K562 (cell line): ENCODE measurements around the gene SLC39A9. TPM values are rescaled to one million over a fixed set of nuclear protein-coding genes. Genes with fewer than 3 reads are reported as not detected.

Source experiments
- ATAC-seq: fragments of 200-7000 bp; cut with Tn5 transposase; 3 replicates; pipeline ENCODE4 v1.9.1; 2020; ENCODE audit warnings: moderate library complexity
- BruUV-seq: library from RNA; stranded (reverse); fragments of 400-500 nt; replicated peaks from 2 replicates; lab custom pipeline; 2021; lab: Mats Ljungman, UMichigan
- CTCF ChIA-PET: fragments of 300-600 bp; formaldehyde crosslinking; extraction: SDS; loops from one replicate; lab custom pipeline; 2021; ENCODE audit warnings: low intra/inter-chr PET ratio; lab: Yijun Ruan, JAX
- POLR2A ChIA-PET: fragments of 300-600, 350-650 bp; sonication (Branson Sonifier 250); formaldehyde crosslinking; extraction: SDS; loops from one replicate; lab custom pipeline; 2021; ENCODE audit warnings: antibody characterized with exemption, inconsistent platforms; lab: Yijun Ruan, JAX
- DNase-seq, 4 experiments: peaks; one replicate each; pipeline versions ENCODE4 v3.0.0 to v3.0.0-alpha.2; 2011 to 2018; ENCODE audit warnings: low spot score in 3 of 4, mixed read lengths in 3 of 4; ENCODE audit errors: extremely low read depth in 1 of 4
- FAIRE-seq: peaks from 2 replicates; lab custom pipeline; 2011; peaks lifted over from hg19 to GRCh38; lab: Jason Lieb, UNC
- H2AFZ ChIP-seq: 2 replicates; pipeline ENCODE4 v1.6.0; 2011; ENCODE audit warnings: low read depth, low read length, control low read depth, inconsistent platforms
- H3K27ac ChIP-seq: fragments of 200-600 bp; 3 replicates; pipeline ENCODE4 v1.8.0; 2011; ENCODE audit warnings: low read depth, mild to moderate bottlenecking, control low read depth, inconsistent platforms, low read length, moderate library complexity, mixed read lengths; ENCODE audit errors: extremely low read depth
- H3K27me3 ChIP-seq, 2 experiments: fragments of 300-600 bp in 1 of 2; 2 replicates in 1 of 2; 3 replicates in 1 of 2; pipeline versions ENCODE4 v1.6.0 to v1.8.0; 2011; ENCODE audit warnings: inconsistent platforms in 2 of 2, low read length in 2 of 2, mild to moderate bottlenecking in 1 of 2, mixed read lengths in 1 of 2, moderate library complexity in 1 of 2; ENCODE audit not compliant: control insufficient read depth in 2 of 2, insufficient read depth in 2 of 2
- H3K36me3 ChIP-seq: fragments of 300-600 bp; 3 replicates; pipeline ENCODE4 v1.8.0; 2011; ENCODE audit warnings: mild to moderate bottlenecking, low read length, inconsistent platforms; ENCODE audit not compliant: control insufficient read depth, insufficient read depth
- H3K4me1 ChIP-seq, 2 experiments: fragments of 200-600 bp in 1 of 2; replicated peaks in 1 of 2; 2 replicates in 1 of 2; 3 replicates in 1 of 2; pipeline versions ENCODE4 v1.5.1 to v1.8.0; 2011; ENCODE audit warnings: inconsistent platforms in 2 of 2, low read length in 2 of 2, mild to moderate bottlenecking in 1 of 2, mixed read lengths in 1 of 2, moderate library complexity in 1 of 2; ENCODE audit not compliant: control insufficient read depth in 2 of 2, insufficient read depth in 2 of 2
- H3K4me2 ChIP-seq: 2 replicates; pipeline ENCODE4 v1.6.1; 2011; ENCODE audit warnings: low read length, control low read depth, inconsistent platforms, mixed read lengths; ENCODE audit not compliant: insufficient read depth
- H3K4me3 ChIP-seq: fragments of 200-600 bp; sonication (generic), shearing (Covaris generic); 2 replicates; pipeline ENCODE4 v1.5.1; 2016; ENCODE audit warnings: control low read depth, inconsistent platforms
- H3K79me2 ChIP-seq: fragments of 200-600 bp; 3 replicates; pipeline ENCODE4 v1.8.0; 2011; ENCODE audit warnings: low read length, inconsistent platforms; ENCODE audit not compliant: control insufficient read depth, insufficient read depth
- H3K9ac ChIP-seq, 2 experiments: 2 replicates each; pipeline versions ENCODE4 v1.6.0 to v1.6.1; 2011; ENCODE audit warnings: low read depth in 2 of 2, low read length in 2 of 2, control low read depth in 1 of 2, inconsistent platforms in 1 of 2, mild to moderate bottlenecking in 1 of 2, mixed read lengths in 1 of 2; ENCODE audit not compliant: insufficient read depth in 1 of 2
- H3K9me1 ChIP-seq: one replicate; pipeline ENCODE4 v1.6.0; 2011; ENCODE audit warnings: inconsistent platforms, mild to moderate bottlenecking, low read length, moderate library complexity; ENCODE audit not compliant: control insufficient read depth, insufficient read depth
- H3K9me3 ChIP-seq: replicated peaks from 2 replicates; pipeline ENCODE4 v1.5.1; 2011; ENCODE audit warnings: low read depth, low read length, inconsistent platforms; ENCODE audit not compliant: control insufficient read depth, insufficient read depth
- H4K20me1 ChIP-seq: replicated peaks from 2 replicates; pipeline ENCODE4 v1.6.1; 2011; ENCODE audit warnings: low read length, inconsistent platforms, mixed read lengths; ENCODE audit not compliant: control insufficient read depth, insufficient read depth
- ATF6 ChIP-seq: sonication (generic); formaldehyde crosslinking; IDR thresholded peaks from 2 replicates; pipeline ENCODE4 v1.4.0; 2020; ENCODE audit warnings: mild to moderate bottlenecking, missing genetic modification reagents
- BCOR ChIP-seq: fragments of 450-650 bp; IDR thresholded peaks from 2 replicates; pipeline ENCODE4 v1.6.1; 2016
- EHMT2 ChIP-seq: fragments of 450-650 bp; IDR thresholded peaks from 2 replicates; pipeline ENCODE4 v1.6.1; 2018; ENCODE audit warnings: antibody characterized with exemption
- FOXJ3 ChIP-seq: sonication (generic); formaldehyde crosslinking; IDR thresholded peaks from 2 replicates; pipeline ENCODE4 v1.4.0; 2020; ENCODE audit warnings: mild to moderate bottlenecking, missing genetic modification reagents
- HDAC2 ChIP-seq: fragments of 450-650 bp; IDR thresholded peaks from 2 replicates; pipeline ENCODE4 v1.6.1; 2016; ENCODE audit warnings: mild to moderate bottlenecking
- IRF1 ChIP-seq: sonication (generic); formaldehyde crosslinking; IDR thresholded peaks from 2 replicates; pipeline ENCODE4 v1.8.0; 2022; ENCODE audit warnings: missing genetic modification reagents, mild to moderate bottlenecking, borderline replicate concordance
- KDM1A ChIP-seq, 2 experiments: fragments of 450-650 bp; IDR thresholded peaks; 2 replicates each; pipeline ENCODE4 v1.6.1; 2016; ENCODE audit warnings: mild to moderate bottlenecking in 2 of 2
- PHB ChIP-seq: fragments of 250-450 bp; sonication (Bioruptor Pico); IDR thresholded peaks from 2 replicates; pipeline ENCODE4 v1.5.0; 2021
- SAP30 ChIP-seq: fragments of 200-600 bp; sonication (generic); IDR thresholded peaks from 2 replicates; pipeline ENCODE4 v1.6.1; 2012; ENCODE audit warnings: borderline replicate concordance, low read depth, mild to moderate bottlenecking, moderate library complexity, low read length, control low read depth, inconsistent platforms; ENCODE audit not compliant: insufficient read depth, poor library complexity, severe bottlenecking
- SIN3A ChIP-seq, 2 experiments: fragments of 150-350 bp in 1 of 2; IDR thresholded peaks; 2 replicates each; pipeline ENCODE4 v1.6.1; 2011 to 2016; ENCODE audit warnings: borderline replicate concordance in 2 of 2, low read depth in 2 of 2, low read length in 2 of 2, mild to moderate bottlenecking in 2 of 2, moderate library complexity in 2 of 2; ENCODE audit not compliant: control insufficient read depth in 1 of 2
- SIN3B ChIP-seq: fragments of 450-650 bp; IDR thresholded peaks from 2 replicates; pipeline ENCODE4 v1.6.1; 2017; ENCODE audit warnings: low read depth, mild to moderate bottlenecking, moderate library complexity
- STAT5A ChIP-seq: IDR thresholded peaks from 2 replicates; pipeline ENCODE4 v1.6.1; 2012; ENCODE audit warnings: low read length, inconsistent platforms, borderline replicate concordance
- TBP ChIP-seq: optimal IDR thresholded peaks from 2 replicates; pipeline ENCODE3; 2011; ENCODE audit warnings: low read depth, low read length, improper control_type of control experiment
- THRA ChIP-seq: fragments of 450-650 bp; IDR thresholded peaks from 2 replicates; pipeline ENCODE4 v1.6.1; 2017; ENCODE audit warnings: mild to moderate bottlenecking, moderate library complexity
- ZNF121 ChIP-seq: sonication (generic); formaldehyde crosslinking; conservative IDR thresholded peaks from 2 replicates; pipeline ENCODE4 v1.8.0; 2022; ENCODE audit warnings: missing genetic modification reagents
- ZNF644 ChIP-seq: fragments of 200-800 bp; sonication (Bioruptor generic); IDR thresholded peaks from 2 replicates; pipeline ENCODE4 v1.6.1; 2016; ENCODE audit warnings: low read depth, missing genetic modification characterization, missing compliant biosample characterization
- WGBS: fragments of 100-300 bp; shearing (Covaris generic); methylation state at CpG from one replicate; pipeline ENCODE4 v1.1.6; 2016; ENCODE audit warnings: low coverage, mixed read lengths; ENCODE audit not compliant: insufficient coverage; ENCODE audit errors: missing lambda C conversion rate; 5-methylcytosine and 5-hydroxymethylcytosine counted together
- in situ Hi-C: fragments of 300-500 bp; cut with MboI; formaldehyde crosslinking; loops from 4 replicates; pipeline ENCODE4 v1.15.0; 2018; ENCODE audit warnings: inconsistent platforms, mixed read lengths
- intact Hi-C: fragments of 100-400 bp; cut with micrococcal nuclease; formaldehyde crosslinking; loops from 2 replicates; pipeline ENCODE4 v1.14.2; 2022
- polyA plus RNA-seq, 8 experiments: library from polyadenylated mRNA; depleted of rRNA in 4 of 8; stranded (reverse) in 5 of 8; unstranded in 3 of 8; fragments of >200 nt; fragmentation: Nextera tagmentation in 2 of 8; fragmentation: Illumina TruSeq in 1 of 8; extraction: Ambion mirVana in 2 of 8; extraction: Trizol in 1 of 8; gene quantifications; 2 replicates each; pipeline versions ENCODE4 v1.2.1 to v1.2.3, GENCODE V29; 2011 to 2014; ENCODE audit warnings: inconsistent platforms in 1 of 8, missing spikeins in 1 of 8
- total RNA-seq, 7 experiments: library from RNA; depleted of rRNA in 6 of 7; stranded (reverse); fragments of >200 nt in 6 of 7; fragmentation: Illumina TruSeq in 2 of 7; extraction: Trizol in 2 of 7; gene quantifications; 2 replicates each; pipeline versions ENCODE4 v1.2.1 to v1.2.3, GENCODE V29; 2011 to 2021; ENCODE audit warnings: low replicate concordance in 1 of 7

SLC39A9 gene
- total and polyA plus RNA-seq, 9 of the 15 experiments (the other 6 are each of a cell fraction or from before 2014, with no cell fraction given): 18.4 to 66.0 (median 32.5) TPM

- TF ChIP-seq SIN3A (IDR thresholded peaks at IDR 0.05; ENCODE audit: borderline replicate concordance in 2 of 2, control insufficient read depth in 1 of 2, low read depth in 2 of 2, low read length in 2 of 2) (0 out of 4 replicates have a peak, but pooled peaks of 1 of the 2 experiments have one; percentile 33), SAP30 (peak; percentile 69), SIN3B (peak; percentile 14; the same call in 1 of the 2 replicates), IRF1 (CRISPR knock-in tag) (no peak), STAT5A (no peak)
These were observed 322 bp downstream of the SLC39A9 start (continued) for GRCh38 chr14:69398818-69399210.

GRCh38 chr14:69399750-69400149 lies 1.3 kb downstream of the SLC39A9 start:
- no TSS peak for BruUV-seq
- Histone ChIP-seq H2AFZ (no peak overlapping the region), H3K4me1 (peaks cover 0 to 10% of the 10 kb centered on the region in 2 experiments; a peak in 4 of 5 replicates), H3K79me2 (peaks cover 90% of the 10 kb centered on the region), H3K4me2 (peak overlapping the region; percentile 87), H3K9ac (peak overlapping the region; percentile 85 to 94; a peak in 3 of 4 replicates), H3K27ac (no peak overlapping the region), H3K27me3 (no peaks in the 10 kb centered on the region), H3K4me3 (peak overlapping the region; percentile 81), H3K36me3 (peaks cover 22% of the 10 kb centered on the region), H3K9me1 (no peaks in the 10 kb centered on the region), H3K9me3 (no peaks in the 10 kb centered on the region), H4K20me1 (peaks cover 2% of the 10 kb centered on the region; the same call in 1 of the 2 replicates)
- no peak for FAIRE-seq
- POLR2A ChIA-PET: interaction anchor here (0.6 to 1.6 kb wide), 3 partner anchors 13 to 1824 kb away, joined by 3 to 5 read pairs (median 4); no protein-coding TSS in a partner anchor
- intact Hi-C loops (loop anchor here (5.0 kb wide), 1 partner anchor 63 kb away; no protein-coding TSS in a partner anchor), in situ Hi-C loops (no loop called here)
- ATAC-seq: no peak
- no peak for TF ChIP-seq TBP
- peak; percentile 7 to 19; a peak in 1 of 4 replicates for TF ChIP-seq KDM1A (IDR thresholded peaks at IDR 0.05)
- TF ChIP-seq ZNF644 (tag): no peak
- no peak for TF ChIP-seq THRA
- TF ChIP-seq FOXJ3 (CRISPR knock-in tag): no peak
- TF ChIP-seq PHB: no peak
- no peak for TF ChIP-seq HDAC2
- peak; percentile 99 for TF ChIP-seq ZNF121
- TF ChIP-seq EHMT2: no peak
- TF ChIP-seq BCOR: peak; percentile 50; the same call in 1 of the 2 replicates
- TF ChIP-seq ATF6 (CRISPR knock-in tag): no peak
- CTCF ChIA-PET: no interaction called here
- DNase-seq: peak in 1 of 4 experiments; percentile 19
- 0% methylated on average over 6 of the region's 8 CpGs for WGBS
